MM.1S (cell line): ENCODE measurements around the gene PDZRN3.

Experiments used
- DNase-seq: peaks from one replicate; pipeline ENCODE4 v3.0.0-alpha.2; 2015
- H2AFZ ChIP-seq: fragments of 300-600 bp; sonication (generic); 2 replicates; pipeline ENCODE4 v1.6.0; 2016; ENCODE audit warnings: antibody characterized with exemption, low read length
- H3F3A ChIP-seq: fragments of 300-600 bp; sonication (generic); 2 replicates; pipeline ENCODE4 v1.6.1; 2016; ENCODE audit warnings: mild to moderate bottlenecking, antibody characterized with exemption, low read length, moderate library complexity, mixed read lengths; ENCODE audit not compliant: insufficient read depth
- H3K27ac ChIP-seq: fragments of 300-600 bp; sonication (generic); 2 replicates; pipeline ENCODE4 v1.5.1; 2016; ENCODE audit warnings: mild to moderate bottlenecking, low read length
- H3K27me3 ChIP-seq: fragments of 300-600 bp; sonication (generic); replicated peaks from 2 replicates; pipeline ENCODE4 v1.6.0; 2016; ENCODE audit warnings: low read length; ENCODE audit not compliant: insufficient read depth
- H3K36me3 ChIP-seq: fragments of 300-600 bp; sonication (generic); replicated peaks from 2 replicates; pipeline ENCODE4 v1.6.1; 2016; ENCODE audit warnings: mild to moderate bottlenecking, low read length, mixed read lengths; ENCODE audit not compliant: insufficient read depth
- H3K4me1 ChIP-seq: fragments of 300-600 bp; sonication (generic); 2 replicates; pipeline ENCODE4 v1.6.1; 2016; ENCODE audit warnings: low read length, mixed read lengths
- H3K4me2 ChIP-seq: fragments of 300-600 bp; sonication (generic); 2 replicates; pipeline ENCODE4 v1.6.0; 2016; ENCODE audit warnings: low read depth, low read length
- H3K4me3 ChIP-seq: fragments of 300-600 bp; sonication (generic); 2 replicates; pipeline ENCODE4 v1.5.1; 2016; ENCODE audit warnings: low read length, mixed read lengths
- H3K79me2 ChIP-seq: fragments of 300-600 bp; sonication (generic); 2 replicates; pipeline ENCODE4 v1.6.1; 2016; ENCODE audit warnings: mixed run types, low read length, mixed read lengths
- H3K9ac ChIP-seq: fragments of 300-600 bp; sonication (generic); 2 replicates; pipeline ENCODE4 v1.6.1; 2016; ENCODE audit warnings: low read length, mixed read lengths
- H3K9me2 ChIP-seq: fragments of 300-600 bp; sonication (generic); replicated peaks from 2 replicates; pipeline ENCODE4 v1.6.1; 2016; ENCODE audit warnings: mild to moderate bottlenecking, low read length, mixed read lengths; ENCODE audit not compliant: insufficient read depth
- H3K9me3 ChIP-seq: fragments of 300-600 bp; sonication (generic); replicated peaks from 2 replicates; pipeline ENCODE4 v1.6.1; 2016; ENCODE audit warnings: mild to moderate bottlenecking, low read length, mixed read lengths; ENCODE audit not compliant: insufficient read depth
- H4K20me1 ChIP-seq: fragments of 300-600 bp; sonication (generic); 2 replicates; pipeline ENCODE4 v1.6.1; 2016; ENCODE audit warnings: mild to moderate bottlenecking, low read length, moderate library complexity, mixed read lengths; ENCODE audit not compliant: insufficient read depth
- CTCF ChIP-seq: fragments of 300-600 bp; sonication (generic); IDR thresholded peaks from 2 replicates; pipeline ENCODE4 v1.5.1; 2016; ENCODE audit warnings: antibody characterized with exemption, low read length, mixed read lengths
- EZH2 ChIP-seq: fragments of 300-600 bp; sonication (generic); optimal IDR thresholded peaks from 2 replicates; pipeline ENCODE3; 2017; ENCODE audit warnings: low read depth, mild to moderate bottlenecking, antibody characterized with exemption, low read length, mixed read lengths
- EZH2phosphoT487 ChIP-seq: fragments of 300-600 bp; sonication (generic); IDR thresholded peaks from 2 replicates; pipeline ENCODE4 v1.6.1; 2018; ENCODE audit warnings: antibody characterized with exemption, low read length

The PDZRN3 gene

GRCh38 chr3:73543412-73543811 lies 81.3 kb downstream of the PDZRN3 start:
- Histone ChIP-seq H3K4me3 (no peak overlapping the region), H2AFZ (no peak overlapping the region), H3K79me2 (no peaks in the 10 kb centered on the region), H3K36me3 (no peaks in the 10 kb centered on the region), H3K4me1 (no peaks in the 10 kb centered on the region), H3K27me3 (no peaks in the 10 kb centered on the region), H3K9me2 (no peaks in the 10 kb centered on the region), H4K20me1 (no peaks in the 10 kb centered on the region), H3K9ac (no peak overlapping the region), H3K27ac (no peak overlapping the region), H3K9me3 (no peaks in the 10 kb centered on the region), H3K4me2 (no peak overlapping the region), H3F3A (no peaks in the 10 kb centered on the region)
- TF ChIP-seq EZH2phosphoT487 = no peak
- no peak for TF ChIP-seq EZH2
- TF ChIP-seq CTCF = no peak
- DNase-seq = no peak

- Histone ChIP-seq H3F3A (no peaks in the 10 kb centered on the region), H3K27me3 (no peaks in the 10 kb centered on the region), H3K4me3 (no peak overlapping the region), H3K9ac (no peak overlapping the region), H3K79me2 (no peaks in the 10 kb centered on the region), H2AFZ (no peak overlapping the region), H3K36me3 (no peaks in the 10 kb centered on the region), H3K27ac (no peak overlapping the region), H3K9me3 (no peaks in the 10 kb centered on the region), H3K4me1 (no peaks in the 10 kb centered on the region), H3K4me2 (no peak overlapping the region), H3K9me2 (no peaks in the 10 kb centered on the region), H4K20me1 (no peaks in the 10 kb centered on the region)
- DNase-seq = no peak
- no peak for TF ChIP-seq EZH2
Measured at GRCh38 chr3:73542136-73542535, 82.6 kb downstream of the PDZRN3 start.

GRCh38 chr3:73540969-73541740 lies 83.6 kb downstream of the PDZRN3 start:
- no peaks in the 10 kb centered on the region for H4K20me1 ChIP-seq
- TF ChIP-seq CTCF (no peak), EZH2 (no peak), EZH2phosphoT487 (no peak)
- no peak overlapping the region for H3K4me3 ChIP-seq
- DNase-seq = no peak
- H3K4me1 ChIP-seq = no peaks in the 10 kb centered on the region
- H3K9me3 ChIP-seq = no peaks in the 10 kb centered on the region
- no peak overlapping the region for H2AFZ ChIP-seq
- H3K9me2 ChIP-seq = no peaks in the 10 kb centered on the region
- no peaks in the 10 kb centered on the region for H3K36me3 ChIP-seq
- no peaks in the 10 kb centered on the region for H3K27me3 ChIP-seq
- no peak overlapping the region for H3K27ac ChIP-seq
- H3K9ac ChIP-seq = no peak overlapping the region
- no peaks in the 10 kb centered on the region for H3F3A ChIP-seq
- H3K79me2 ChIP-seq = no peaks in the 10 kb centered on the region
- no peak overlapping the region for H3K4me2 ChIP-seq

DNA sequence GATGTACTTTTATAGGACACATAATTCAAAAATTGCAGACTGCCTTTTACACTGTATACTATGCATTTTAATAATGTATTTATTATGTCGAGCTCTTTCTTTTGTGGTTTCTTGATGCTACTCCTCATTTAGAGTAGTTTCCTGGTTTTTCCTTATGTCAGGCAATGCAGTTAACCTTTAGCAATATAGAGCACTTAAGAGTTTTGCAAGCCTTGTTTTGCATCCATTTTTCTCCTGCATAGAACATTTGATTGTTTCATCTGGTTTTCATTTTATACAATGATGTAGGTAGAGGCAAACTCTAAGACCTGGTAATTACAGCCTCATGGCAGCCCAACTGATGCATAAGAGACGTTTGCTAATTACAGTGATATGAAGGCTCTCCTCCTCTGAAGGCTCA lies 86.3 kb downstream of the PDZRN3 start:
- no peaks in the 10 kb centered on the region for H3K79me2 ChIP-seq
- H3K4me1 ChIP-seq = no peaks in the 10 kb centered on the region
- no peaks in the 10 kb centered on the region for H3K27me3 ChIP-seq
- H3K9me2 ChIP-seq = no peaks in the 10 kb centered on the region
- TF ChIP-seq CTCF (no peak), EZH2 (no peak), EZH2phosphoT487 (no peak)
- no peaks in the 10 kb centered on the region for H4K20me1 ChIP-seq
- H3K9me3 ChIP-seq = no peaks in the 10 kb centered on the region
- H3K4me2 ChIP-seq = no peak overlapping the region
- H3K27ac ChIP-seq = no peak overlapping the region
- H3F3A ChIP-seq = no peaks in the 10 kb centered on the region
- H3K9ac ChIP-seq = no peak overlapping the region
- no peaks in the 10 kb centered on the region for H3K36me3 ChIP-seq
- H2AFZ ChIP-seq = no peak overlapping the region
- no peak overlapping the region for H3K4me3 ChIP-seq
- no peak for DNase-seq
